T-cell (primary cell): Measurements from ENCODE around the gene ALDH16A1. TPM values are rescaled to one million over a fixed set of nuclear protein-coding genes. Genes with fewer than 3 reads are reported as not detected.

Experiments
- ATAC-seq, 4 experiments: fragments of 200-7000 bp in 3 of 4; fragments of 150-1000 bp in 1 of 4; cut with Tn5 transposase; replicated peaks in 1 of 4; 1 replicate in 3 of 4; 2 replicates in 1 of 4; pipeline ENCODE4 v1.10.0; 2021; ENCODE audit warnings: moderate library complexity in 3 of 4, mild to moderate bottlenecking in 2 of 4, moderate number of reproducible peaks in 1 of 4
- CTCF ChIA-PET, 2 donors: fragments of 300-600 bp; sonication (Branson Sonifier 250); formaldehyde crosslinking; loops; one replicate each; lab custom pipeline; 2022; ENCODE audit warnings: antibody characterized with exemption in 2 of 2; lab: Charles Lee
- POLR2A ChIA-PET, 2 donors: fragments of 300-600 bp; sonication (Branson Sonifier 250); formaldehyde crosslinking; loops; one replicate each; lab custom pipeline; 2022; ENCODE audit warnings: antibody characterized with exemption in 2 of 2; lab: Charles Lee
- DNase-seq, 35 experiments: peaks; one replicate each; pipeline versions ENCODE4 v3.0.0 to v3.0.0-alpha.2; 2013 to 2023
- H3K27ac ChIP-seq: one replicate; pipeline ENCODE4 v1.5.1; 2013; ENCODE audit warnings: low read length
- H3K27me3 ChIP-seq, 2 experiments: replicated peaks in 1 of 2; 1 replicate in 1 of 2; 2 replicates in 1 of 2; pipeline versions ENCODE4 v1.6.1 to v1.7.0; 2013; ENCODE audit warnings: low read length in 1 of 2, mixed read lengths in 1 of 2; ENCODE audit not compliant: control insufficient read depth in 2 of 2, insufficient read depth in 2 of 2; ENCODE audit errors: extremely low read depth in 1 of 2
- H3K36me3 ChIP-seq, 2 donors: 1 replicate in 1 of 2; 2 replicates in 1 of 2; pipeline versions ENCODE4 v1.6.1 to v1.7.0; 2013; ENCODE audit warnings: low read length in 1 of 2; ENCODE audit not compliant: control insufficient read depth in 2 of 2, insufficient read depth in 1 of 2; ENCODE audit errors: extremely low read depth in 1 of 2
- H3K4me1 ChIP-seq, 2 experiments: 1 replicate in 1 of 2; 2 replicates in 1 of 2; pipeline versions ENCODE4 v1.6.1 to v1.7.0; 2013; ENCODE audit warnings: low read length in 2 of 2, mixed read lengths in 1 of 2; ENCODE audit not compliant: insufficient read depth in 2 of 2, control insufficient read depth in 1 of 2; ENCODE audit errors: extremely low read depth in 1 of 2
- H3K4me3 ChIP-seq, 2 donors: 1 replicate in 1 of 2; 2 replicates in 1 of 2; pipeline versions ENCODE4 v1.5.1 to v1.7.0; 2013; ENCODE audit warnings: mild to moderate bottlenecking in 2 of 2, low read length in 1 of 2, moderate library complexity in 1 of 2; ENCODE audit not compliant: control insufficient read depth in 1 of 2; ENCODE audit errors: extremely low read depth in 1 of 2
- H3K9me3 ChIP-seq: 2 replicates; pipeline ENCODE4 v1.7.0; 2013
- H3K27ac Mint-ChIP-seq, 2 donors: one replicate each; pipeline ENCODE4 v1.8.0; 2020 to 2021; ENCODE audit warnings: mild to moderate bottlenecking in 2 of 2, mixed read lengths in 2 of 2
- H3K27me3 Mint-ChIP-seq, 2 donors: one replicate each; pipeline ENCODE4 v1.8.0; 2021 to 2022; ENCODE audit warnings: mixed read lengths in 2 of 2
- H3K36me3 Mint-ChIP-seq: one replicate; pipeline ENCODE4 v1.8.0; 2021; ENCODE audit warnings: mixed read lengths
- H3K4me1 Mint-ChIP-seq, 3 donors: one replicate each; pipeline ENCODE4 v1.8.0; 2020 to 2022; ENCODE audit warnings: mixed read lengths in 3 of 3, mild to moderate bottlenecking in 1 of 3
- H3K4me3 Mint-ChIP-seq, 3 donors: one replicate each; pipeline ENCODE4 v1.8.0; 2020 to 2022; ENCODE audit warnings: mild to moderate bottlenecking in 3 of 3, mixed read lengths in 3 of 3, moderate library complexity in 3 of 3
- H3K9me3 Mint-ChIP-seq, 3 donors: one replicate each; pipeline ENCODE4 v1.8.0; 2020 to 2022; ENCODE audit warnings: mixed read lengths in 3 of 3
- WGBS: methylation state at CpG from one replicate; pipeline ENCODE4 v1.1.5; 2013; ENCODE audit warnings: missing lambda C conversion rate; ENCODE audit not compliant: insufficient coverage; 5-methylcytosine and 5-hydroxymethylcytosine counted together
- total RNA-seq, 35 experiments: library from RNA in 6 of 35; stranded (reverse) in 6 of 35; fragments of 120-200 nt in 1 of 35; gene quantifications; one replicate each; pipeline versions ENCODE4 v1.2.1 to v1.2.4 and lab custom pipeline; 2013 to 2026

Gene ALDH16A1
- total RNA-seq, 5 donors from 2014 or later (not counting 1 experiment from before 2014, with no cell fraction given), result 32.8 to 57.2 (median 46.3) TPM

DNA sequence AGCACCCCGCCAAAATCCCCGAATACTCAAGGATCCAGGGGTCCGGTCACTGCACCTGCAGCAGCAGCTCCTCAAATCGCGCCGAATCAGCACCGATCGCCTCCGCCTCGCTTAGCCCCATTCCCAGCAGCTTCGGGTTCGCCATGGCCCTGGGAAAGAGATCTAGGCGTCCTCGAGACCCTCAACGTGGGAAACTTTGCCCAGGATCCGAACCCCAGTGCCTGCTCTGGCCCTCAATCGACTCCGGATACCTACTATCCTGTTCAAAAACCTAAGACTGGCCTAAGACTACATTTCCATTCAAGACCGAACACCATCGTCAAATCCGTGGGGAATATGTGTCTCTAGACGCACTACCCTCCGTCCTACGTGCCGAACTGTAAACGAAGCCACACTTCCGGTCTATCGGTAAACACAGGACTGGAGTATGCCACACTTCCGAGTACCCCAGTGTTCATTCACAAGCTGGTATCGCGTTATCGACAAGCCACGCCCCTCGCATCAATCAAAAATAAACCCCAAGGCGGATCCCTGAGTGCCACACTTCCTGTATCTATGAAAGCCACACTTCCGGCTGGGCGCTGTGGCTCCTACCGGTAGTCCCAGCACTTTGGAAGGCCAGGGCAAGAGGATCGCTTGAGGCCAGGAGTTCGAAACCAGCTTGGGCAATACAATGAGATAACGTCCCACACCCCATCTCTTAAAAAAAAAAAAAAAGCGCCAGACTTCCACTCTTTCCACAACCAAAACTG lies 1.4 kb upstream of the ALDH16A1 start, which contains the start of gene PIH1D1:
TSS of gene PIH1D1 (minus strand) at position 385 of the 752 bp plus-strand sequence. CDS start at position 145, 240 bp downstream.
- Mint-ChIP-seq H3K4me3 (peak within 1 kb of the TSS; percentile 95 to 98 (median 98)), H3K27ac (peak within 1 kb of the TSS; percentile 98 to 99), H3K4me1 (peaks cover 50 to 62% (median 53%) of the 10 kb centered on the region in 3 donors), H3K36me3 (peaks cover 35% of the 10 kb centered on the region), H3K9me3 (no peaks in the 10 kb centered on the region), H3K27me3 (no peaks in the 10 kb centered on the region)
- DNase-seq (peak; percentile 82 to 98 (median 94)), ATAC-seq (peak; percentile 61 to 72 (median 68))
- no peaks in the 10 kb centered on the region for H3K27me3 ChIP-seq
- peak within 1 kb of the TSS; percentile 99 for H3K4me3 ChIP-seq
- peak within 1 kb of the TSS; percentile 83 for H3K27ac ChIP-seq
- ChIA-PET POLR2A (interaction anchor here (0.6 to 1.1 kb wide), 6 partner anchors 18 to 1088 kb away, joined by 3 to 7 read pairs (median 4); partner anchors contain the start of gene TMEM143 (in 1 of the 2)), CTCF (interaction anchor here (0.5 to 1.4 kb wide), 9 partner anchors 10 to 458 kb away, joined by 3 to 6 read pairs (median 4); partner anchors contain the start of genes AP2A1 (in 1 of the 2) and RUVBL2 (in 1 of the 2))
- peaks cover 7 to 62% of the 10 kb centered on the region in 2 experiments for H3K4me1 ChIP-seq
- peaks cover 15 to 37% of the 10 kb centered on the region in 2 donors for H3K36me3 ChIP-seq
- WGBS, result 1% methylated on average over 42 of the region's 42 CpGs
- no peaks in the 10 kb centered on the region for H3K9me3 ChIP-seq

DNA sequence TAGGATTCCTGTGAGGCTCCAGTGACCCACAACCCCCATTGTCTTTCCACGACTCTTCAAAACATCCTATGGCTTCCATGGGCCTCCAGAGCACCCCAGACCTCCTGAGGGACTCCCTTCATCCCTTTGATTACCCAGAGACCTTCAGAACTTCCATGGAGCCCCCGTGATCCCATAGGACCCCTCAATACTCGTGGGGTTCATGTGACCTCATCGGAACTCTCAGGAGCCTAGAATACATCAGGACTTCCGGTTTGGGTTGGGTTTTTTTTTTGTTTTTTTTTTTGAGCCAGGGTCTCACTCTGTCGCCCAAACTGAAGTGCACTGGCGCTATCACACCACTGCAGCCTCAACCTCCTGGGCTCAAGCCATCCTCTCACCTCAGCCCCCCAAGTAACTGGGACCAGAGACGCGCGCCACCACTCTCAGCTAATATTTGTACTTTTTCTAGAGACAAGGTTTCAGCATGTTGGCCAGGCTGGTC lies 774 bp downstream of the ALDH16A1 start:
- ATAC-seq, result no peak

DNA sequence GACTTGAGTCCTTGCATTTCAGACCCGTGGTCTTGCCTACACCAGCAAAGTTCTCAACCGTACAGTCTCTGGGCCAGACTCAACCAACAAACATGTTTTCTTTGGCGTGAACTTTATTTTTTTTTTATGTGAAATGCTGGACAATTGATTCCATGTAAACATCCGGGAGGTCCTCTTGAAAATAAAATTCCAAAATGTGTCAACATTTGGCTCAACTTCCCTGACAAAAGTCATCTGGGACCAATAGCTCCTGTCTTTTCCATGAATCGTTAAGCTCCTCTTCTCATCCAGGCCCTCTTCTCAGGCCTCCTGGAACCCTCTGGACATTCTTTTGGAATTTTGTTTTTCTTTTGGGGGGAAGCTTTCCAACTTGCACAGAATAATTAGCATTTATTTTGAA lies 2.7 kb downstream of the ALDH16A1 start:
- CTCF ChIA-PET, result no interaction called here
- POLR2A ChIA-PET, result interaction anchor here (0.6 to 1.1 kb wide), 3 partner anchors 21 to 119 kb away, joined by 3 read pairs; no protein-coding TSS in a partner anchor
- ATAC-seq (no peak), DNase-seq (no peak)
- peak overlapping the region; percentile 23 to 41 for H3K27ac Mint-ChIP-seq
- WGBS, result 100% methylated on average over 1 of the region's 5 CpGs
- no peak overlapping the region for H3K4me3 Mint-ChIP-seq
- H3K4me1 Mint-ChIP-seq, result peaks cover 31 to 48% (median 37%) of the 10 kb centered on the region in 3 donors
- Histone ChIP-seq H3K27ac (no peak overlapping the region), H3K4me3 (no peak overlapping the region), H3K36me3 (peaks cover 17 to 27% of the 10 kb centered on the region in 2 donors), H3K9me3 (no peaks in the 10 kb centered on the region), H3K27me3 (no peaks in the 10 kb centered on the region), H3K4me1 (peaks cover 3 to 67% of the 10 kb centered on the region in 2 experiments)
- H3K27me3 Mint-ChIP-seq, result no peaks in the 10 kb centered on the region
- no peaks in the 10 kb centered on the region for H3K9me3 Mint-ChIP-seq
- peaks cover 13% of the 10 kb centered on the region for H3K36me3 Mint-ChIP-seq

More for the DNA sequence above, 774 bp downstream of the ALDH16A1 start:
- H3K27ac Mint-ChIP-seq, result peak overlapping the region; percentile 98 to 99
- Histone ChIP-seq H3K36me3 (peaks cover 7 to 24% of the 10 kb centered on the region in 2 donors), H3K27me3 (no peaks in the 10 kb centered on the region), H3K4me1 (peaks cover 7 to 65% of the 10 kb centered on the region in 2 experiments), H3K4me3 (peak overlapping the region; percentile 51 to 74), H3K9me3 (no peaks in the 10 kb centered on the region), H3K27ac (peak overlapping the region; percentile 83)
- peak overlapping the region; percentile 95 to 98 (median 98) for H3K4me3 Mint-ChIP-seq
- CTCF ChIA-PET, result interaction anchor here in 1 of 2 donors (0.6 to 1.4 kb wide), 5 partner anchors 15 to 66 kb away, joined by 4 to 12 read pairs (median 5); partner anchors contain the start of genes FLT3LG and KASH5
- H3K9me3 Mint-ChIP-seq, result no peaks in the 10 kb centered on the region
- POLR2A ChIA-PET, result interaction anchor here (0.5 to 1.0 kb wide), 2 partner anchors 15 to 16 kb away, joined by 4 to 11 read pairs; no protein-coding TSS in a partner anchor
- peaks cover 45 to 62% (median 51%) of the 10 kb centered on the region in 3 donors for H3K4me1 Mint-ChIP-seq
- DNase-seq, result peak in 1 of 35 experiments; percentile 54
- no peaks in the 10 kb centered on the region for H3K27me3 Mint-ChIP-seq
- WGBS, result 78% methylated on average over 3 of the region's 10 CpGs
- H3K36me3 Mint-ChIP-seq, result peaks cover 30% of the 10 kb centered on the region

DNA sequence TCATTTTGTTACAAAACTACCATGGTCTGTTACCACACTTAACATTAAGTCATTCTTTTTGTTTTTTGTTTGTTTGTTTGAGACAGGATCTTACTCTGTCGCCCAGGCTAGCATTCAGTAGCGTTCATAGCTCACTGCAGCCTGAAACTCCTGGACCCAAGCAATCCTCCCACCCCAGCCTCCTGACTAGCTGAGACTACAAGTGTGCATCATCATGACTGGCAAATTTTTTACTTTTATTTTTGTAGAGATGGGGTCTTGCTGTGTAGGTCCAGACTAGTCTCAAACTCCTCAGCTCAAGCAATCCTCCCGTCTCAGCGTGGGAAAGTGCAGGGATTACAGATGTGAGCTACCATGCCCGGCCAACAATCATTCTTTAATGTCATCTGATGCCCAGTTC lies 3.3 kb downstream of the ALDH16A1 start:
- Histone ChIP-seq H3K27me3 (no peaks in the 10 kb centered on the region), H3K9me3 (no peaks in the 10 kb centered on the region), H3K4me3 (no peak overlapping the region), H3K27ac (no peak overlapping the region), H3K4me1 (peaks cover 3 to 63% of the 10 kb centered on the region in 2 experiments), H3K36me3 (peaks cover 17 to 27% of the 10 kb centered on the region in 2 donors)
- POLR2A ChIA-PET, result interaction anchor here (0.7 to 1.1 kb wide), 2 partner anchors 20 to 120 kb away, joined by 3 read pairs; no protein-coding TSS in a partner anchor
- no peaks in the 10 kb centered on the region for H3K27me3 Mint-ChIP-seq
- DNase-seq, result no peak
- peak overlapping the region in 1 of 2 donors; percentile 52 for H3K27ac Mint-ChIP-seq
- peaks cover 13% of the 10 kb centered on the region for H3K36me3 Mint-ChIP-seq
- 94% methylated on average over 3 of the region's 5 CpGs for WGBS
- no peak overlapping the region for H3K4me3 Mint-ChIP-seq
- H3K4me1 Mint-ChIP-seq, result peaks cover 26 to 45% (median 35%) of the 10 kb centered on the region in 3 donors
- no peaks in the 10 kb centered on the region for H3K9me3 Mint-ChIP-seq
- CTCF ChIA-PET, result no interaction called here
- no peak for ATAC-seq

GRCh38 chr19:49458567-49458903 lies 5.5 kb downstream of the ALDH16A1 start:
- H3K9me3 Mint-ChIP-seq, result no peaks in the 10 kb centered on the region
- Histone ChIP-seq H3K27me3 (no peaks in the 10 kb centered on the region), H3K27ac (peak overlapping the region; percentile 79), H3K4me1 (peaks cover 3 to 47% of the 10 kb centered on the region in 2 experiments), H3K4me3 (no peak overlapping the region), H3K36me3 (peaks cover 21 to 31% of the 10 kb centered on the region in 2 donors), H3K9me3 (no peaks in the 10 kb centered on the region)
- ATAC-seq, result peak in 1 of 4 experiments; percentile 4
- ChIA-PET POLR2A (interaction anchor here (0.7 kb wide), 2 partner anchors 12 to 17 kb away, joined by 3 read pairs; no protein-coding TSS in a partner anchor), CTCF (interaction anchor here in 1 of 2 donors (1.1 kb wide), 1 partner anchor 18 kb away, joined by 3 read pairs; no protein-coding TSS in a partner anchor)
- no peaks in the 10 kb centered on the region for H3K27me3 Mint-ChIP-seq
- peak overlapping the region in 1 of 2 donors; percentile 22 for H3K27ac Mint-ChIP-seq
- H3K36me3 Mint-ChIP-seq, result peaks cover 10% of the 10 kb centered on the region
- no peak for DNase-seq
- 94% methylated on average over 2 of the region's 5 CpGs for WGBS
- H3K4me1 Mint-ChIP-seq, result peaks cover 10 to 29% (median 19%) of the 10 kb centered on the region in 3 donors
- H3K4me3 Mint-ChIP-seq, result no peak overlapping the region

- H3K4me1 ChIP-seq, result peaks cover 2 to 39% of the 10 kb centered on the region in 2 experiments
- POLR2A ChIA-PET, result no interaction called here
- Mint-ChIP-seq H3K27ac (no peak overlapping the region), H3K4me1 (peaks cover 1 to 21% (median 11%) of the 10 kb centered on the region in 3 donors), H3K9me3 (no peaks in the 10 kb centered on the region), H3K36me3 (peaks cover 10% of the 10 kb centered on the region), H3K27me3 (no peaks in the 10 kb centered on the region), H3K4me3 (no peak overlapping the region)
- no peak overlapping the region for H3K27ac ChIP-seq
- no peak overlapping the region for H3K4me3 ChIP-seq
- no peaks in the 10 kb centered on the region for H3K27me3 ChIP-seq
- no peaks in the 10 kb centered on the region for H3K9me3 ChIP-seq
- ATAC-seq (no peak), DNase-seq (no peak)
- peaks cover 20 to 39% of the 10 kb centered on the region in 2 donors for H3K36me3 ChIP-seq
- WGBS, result 91% methylated on average over 6 of the region's 12 CpGs
- CTCF ChIA-PET, result no interaction called here
Observed at GRCh38 chr19:49459388-49459787, 6.4 kb downstream of the ALDH16A1 start.
